Endothelial cell (in vitro differentiated cells): ENCODE results near the gene SF3A2. TPM values are rescaled to one million over a fixed set of nuclear protein-coding genes. Genes with fewer than 3 reads are reported as not detected.

Experiments used
- DNase-seq: peaks from one replicate; pipeline ENCODE4 v3.0.0; 2021; ENCODE audit warnings: low spot score
- H3K27ac Mint-ChIP-seq: one replicate; pipeline ENCODE4 v1.8.0; 2021; ENCODE audit warnings: mixed read lengths, inconsistent platforms; ENCODE audit not compliant: unreplicated experiment
- H3K27me3 Mint-ChIP-seq: one replicate; pipeline ENCODE4 v1.8.0; 2021; ENCODE audit warnings: mild to moderate bottlenecking, moderate library complexity, mixed read lengths, inconsistent platforms; ENCODE audit not compliant: unreplicated experiment
- H3K36me3 Mint-ChIP-seq: one replicate; pipeline ENCODE4 v1.8.0; 2021; ENCODE audit warnings: mild to moderate bottlenecking, low read depth, mixed read lengths, inconsistent platforms; ENCODE audit not compliant: unreplicated experiment
- H3K4me1 Mint-ChIP-seq: one replicate; pipeline ENCODE4 v1.8.0; 2021; ENCODE audit warnings: mild to moderate bottlenecking, mixed read lengths, inconsistent platforms; ENCODE audit not compliant: unreplicated experiment
- H3K4me3 Mint-ChIP-seq: one replicate; pipeline ENCODE4 v1.8.0; 2021; ENCODE audit warnings: mild to moderate bottlenecking, mixed read lengths, inconsistent platforms; ENCODE audit not compliant: unreplicated experiment
- H3K9me3 Mint-ChIP-seq: one replicate; pipeline ENCODE4 v1.8.0; 2021; ENCODE audit warnings: mixed read lengths, inconsistent platforms; ENCODE audit not compliant: unreplicated experiment
- CTCF ChIP-seq: fragments of 200-600 bp; sonication (generic); IDR thresholded peaks from one replicate; pipeline ENCODE4 v1.5.0; 2021; ENCODE audit warnings: antibody characterized with exemption; ENCODE audit not compliant: unreplicated experiment
- total RNA-seq: library from RNA; stranded (reverse); fragmentation: NEBNext Ultra II Directional; extraction: Animal tissue kit (Norgen Biotek cat#: 25700); gene quantifications from one replicate; pipeline ENCODE4 v1.2.1, GENCODE V29; 2021; ENCODE audit not compliant: unreplicated experiment

SF3A2 gene
- total RNA-seq, 1 donor from 2014 or later = 137 TPM

- H3K27me3 Mint-ChIP-seq = peaks cover 6% of the 10 kb centered on the region
- no peak overlapping the region for H3K4me3 Mint-ChIP-seq
- H3K4me1 Mint-ChIP-seq = peaks cover 4% of the 10 kb centered on the region
- H3K27ac Mint-ChIP-seq = peak overlapping the region; percentile 9
- DNase-seq = no peak
- no peak for TF ChIP-seq CTCF
- no peaks in the 10 kb centered on the region for H3K9me3 Mint-ChIP-seq
- H3K36me3 Mint-ChIP-seq = no peaks in the 10 kb centered on the region
These were observed 29.8 kb downstream of the SF3A2 start for GRCh38 chr19:2266183-2266993.

DNA sequence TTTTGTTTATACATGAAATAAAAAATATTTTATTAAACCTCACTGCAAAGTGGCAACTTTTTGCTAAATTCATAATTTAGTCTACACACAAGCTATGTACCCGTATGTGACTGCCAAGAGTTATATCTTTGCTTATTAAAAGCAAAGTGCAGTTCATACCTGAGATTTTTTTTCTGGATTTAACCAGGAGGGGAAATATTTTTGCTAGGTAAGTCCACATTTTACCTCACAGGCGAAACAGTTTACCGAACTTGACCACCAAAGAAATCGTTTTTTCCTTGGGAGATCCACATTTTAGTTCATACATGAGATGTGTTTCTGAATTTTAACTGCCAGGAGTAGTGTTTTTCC is 31.8 kb downstream of the SF3A2 start:
- peaks cover 9% of the 10 kb centered on the region for H3K4me1 Mint-ChIP-seq
- peak overlapping the region; percentile 89 for H3K4me3 Mint-ChIP-seq
- H3K36me3 Mint-ChIP-seq = peaks cover 8% of the 10 kb centered on the region
- no peak overlapping the region for H3K27ac Mint-ChIP-seq
- no peak for TF ChIP-seq CTCF
- DNase-seq = no peak
- peaks cover 13% of the 10 kb centered on the region for H3K27me3 Mint-ChIP-seq
- no peaks in the 10 kb centered on the region for H3K9me3 Mint-ChIP-seq

DNA sequence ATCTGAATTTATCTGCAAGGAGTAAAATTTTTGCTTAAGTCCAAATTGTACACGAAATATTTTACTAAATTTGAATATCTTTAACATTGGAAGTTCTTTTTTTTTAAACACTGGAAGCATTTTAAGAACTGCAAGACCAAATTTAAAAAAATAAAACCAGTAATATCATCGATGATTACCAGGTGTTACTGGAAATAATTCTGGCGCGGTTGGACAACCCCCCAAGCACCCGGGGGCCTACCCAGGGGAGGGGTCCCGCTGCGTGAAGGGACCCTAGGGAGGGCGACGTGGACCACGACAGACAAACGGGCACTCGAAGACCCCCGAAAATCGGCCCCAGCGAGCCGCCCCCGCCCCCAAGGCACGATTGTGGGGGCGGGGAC is 32.2 kb downstream of the SF3A2 start:
- Mint-ChIP-seq H3K4me3 (peak overlapping the region; percentile 89), H3K9me3 (no peaks in the 10 kb centered on the region), H3K4me1 (peaks cover 9% of the 10 kb centered on the region), H3K36me3 (peaks cover 9% of the 10 kb centered on the region), H3K27me3 (peaks cover 14% of the 10 kb centered on the region), H3K27ac (no peak overlapping the region)
- DNase-seq = no peak
- no peak for TF ChIP-seq CTCF

DNA sequence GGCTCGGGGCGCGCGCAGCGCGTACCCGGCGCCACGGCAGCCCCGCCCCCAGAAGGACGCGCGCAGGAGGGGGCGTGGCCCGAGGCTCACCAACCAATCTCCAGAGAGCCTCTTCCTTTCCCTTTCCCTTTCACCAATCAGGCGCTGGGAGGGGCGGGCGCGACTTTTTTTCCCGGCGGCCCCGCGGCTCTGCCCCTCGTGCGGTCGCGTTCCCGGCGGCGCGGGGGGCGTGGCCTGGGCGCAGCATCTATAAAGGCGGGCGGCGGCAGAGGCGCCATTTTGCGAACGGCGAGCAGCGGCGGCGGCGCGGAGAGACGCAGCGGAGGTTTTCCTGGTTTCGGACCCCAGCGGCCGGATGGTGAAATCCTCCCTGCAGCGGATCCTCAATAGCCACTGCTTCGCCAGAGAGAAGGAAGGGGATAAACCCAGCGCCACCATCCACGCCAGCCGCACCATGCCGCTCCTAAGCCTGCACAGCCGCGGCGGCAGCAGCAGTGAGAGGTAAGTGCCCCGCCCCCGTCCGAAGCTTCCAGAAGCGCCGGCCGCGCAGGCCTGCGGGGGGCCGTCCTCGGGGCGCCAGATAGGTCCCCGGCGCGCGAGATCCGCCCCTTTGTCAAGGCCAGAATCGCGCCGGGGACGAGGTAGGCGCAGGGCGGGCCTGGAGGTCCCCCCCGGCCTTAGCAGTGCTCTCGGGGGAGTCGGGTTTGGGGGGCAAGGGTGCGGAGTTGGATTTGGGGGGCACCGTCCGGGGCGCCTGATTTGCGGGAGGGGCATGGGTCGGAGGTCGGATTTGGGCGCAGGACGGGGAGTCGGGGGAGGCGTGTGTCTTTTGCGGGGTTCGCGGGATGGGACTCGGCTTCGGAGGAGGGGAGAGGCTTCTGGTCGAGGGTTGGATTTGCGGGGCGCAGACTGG is 32.9 kb downstream of the SF3A2 start:
- no peak for TF ChIP-seq CTCF
- peaks cover 11% of the 10 kb centered on the region for H3K36me3 Mint-ChIP-seq
- H3K27me3 Mint-ChIP-seq = peaks cover 17% of the 10 kb centered on the region
- peaks cover 15% of the 10 kb centered on the region for H3K4me1 Mint-ChIP-seq
- peak overlapping the region; percentile 72 for H3K27ac Mint-ChIP-seq
- H3K4me3 Mint-ChIP-seq = peak overlapping the region; percentile 97
- peak; percentile 99 for DNase-seq
- H3K9me3 Mint-ChIP-seq = no peaks in the 10 kb centered on the region

- Mint-ChIP-seq H3K4me1 (peaks cover 15% of the 10 kb centered on the region), H3K4me3 (peak overlapping the region; percentile 97), H3K27ac (peak overlapping the region; percentile 72), H3K27me3 (peaks cover 17% of the 10 kb centered on the region), H3K36me3 (peaks cover 11% of the 10 kb centered on the region), H3K9me3 (no peaks in the 10 kb centered on the region)
- DNase-seq = no peak
- no peak for TF ChIP-seq CTCF
These were observed 33.5 kb downstream of the SF3A2 start for GRCh38 chr19:2270157-2270422.
